Measurements from ENCODE around the gene HMSD. TPM values are rescaled to one million over a fixed set of nuclear protein-coding genes. Genes with fewer than 3 reads are reported as not detected.

HMSD gene
- total RNA-seq, 1 donor from 2014 or later, result 0.26 TPM

DNA sequence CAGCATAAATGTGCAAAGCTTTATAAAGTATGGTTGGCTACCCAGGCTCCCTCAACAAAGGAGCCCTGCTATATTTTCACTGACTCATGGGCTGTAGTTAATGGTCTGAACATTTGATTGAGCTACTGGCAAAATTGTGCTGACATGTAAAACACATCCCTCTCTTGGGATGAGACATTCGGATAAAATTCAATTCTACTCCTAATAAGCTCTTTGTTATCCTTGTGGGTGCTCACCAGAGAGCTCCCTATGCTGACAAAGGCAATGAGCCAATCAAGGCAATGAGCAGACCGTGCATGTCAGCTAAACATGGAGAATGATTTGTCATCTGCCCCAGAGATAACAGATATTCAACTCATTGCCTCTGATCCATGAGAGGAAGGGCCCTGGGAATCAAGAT lies 48.5 kb downstream of the HMSD start:
- Histone ChIP-seq H3K36me3 (ENCODE audit: control insufficient read depth, insufficient read depth, low read length) (no peaks in the 10 kb centered on the region), H3K4me3 (ENCODE audit: low read depth, low read length) (no peak overlapping the region), H3K27me3 (ENCODE audit: control insufficient read depth, insufficient read depth, low read length) (no peaks in the 10 kb centered on the region)
- FAIRE-seq, result peak; percentile 55
- DNase-seq (ENCODE audit: low read depth), result peak; percentile 46
- TF ChIP-seq, protein P1, sequence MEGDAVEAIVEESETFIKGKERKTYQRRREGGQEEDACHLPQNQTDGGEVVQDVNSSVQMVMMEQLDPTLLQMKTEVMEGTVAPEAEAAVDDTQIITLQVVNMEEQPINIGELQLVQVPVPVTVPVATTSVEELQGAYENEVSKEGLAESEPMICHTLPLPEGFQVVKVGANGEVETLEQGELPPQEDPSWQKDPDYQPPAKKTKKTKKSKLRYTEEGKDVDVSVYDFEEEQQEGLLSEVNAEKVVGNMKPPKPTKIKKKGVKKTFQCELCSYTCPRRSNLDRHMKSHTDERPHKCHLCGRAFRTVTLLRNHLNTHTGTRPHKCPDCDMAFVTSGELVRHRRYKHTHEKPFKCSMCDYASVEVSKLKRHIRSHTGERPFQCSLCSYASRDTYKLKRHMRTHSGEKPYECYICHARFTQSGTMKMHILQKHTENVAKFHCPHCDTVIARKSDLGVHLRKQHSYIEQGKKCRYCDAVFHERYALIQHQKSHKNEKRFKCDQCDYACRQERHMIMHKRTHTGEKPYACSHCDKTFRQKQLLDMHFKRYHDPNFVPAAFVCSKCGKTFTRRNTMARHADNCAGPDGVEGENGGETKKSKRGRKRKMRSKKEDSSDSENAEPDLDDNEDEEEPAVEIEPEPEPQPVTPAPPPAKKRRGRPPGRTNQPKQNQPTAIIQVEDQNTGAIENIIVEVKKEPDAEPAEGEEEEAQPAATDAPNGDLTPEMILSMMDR (IDR thresholded peaks at IDR 0.05; ENCODE audit: insufficient read depth, low read length, severe bottlenecking), result no peak

DNA sequence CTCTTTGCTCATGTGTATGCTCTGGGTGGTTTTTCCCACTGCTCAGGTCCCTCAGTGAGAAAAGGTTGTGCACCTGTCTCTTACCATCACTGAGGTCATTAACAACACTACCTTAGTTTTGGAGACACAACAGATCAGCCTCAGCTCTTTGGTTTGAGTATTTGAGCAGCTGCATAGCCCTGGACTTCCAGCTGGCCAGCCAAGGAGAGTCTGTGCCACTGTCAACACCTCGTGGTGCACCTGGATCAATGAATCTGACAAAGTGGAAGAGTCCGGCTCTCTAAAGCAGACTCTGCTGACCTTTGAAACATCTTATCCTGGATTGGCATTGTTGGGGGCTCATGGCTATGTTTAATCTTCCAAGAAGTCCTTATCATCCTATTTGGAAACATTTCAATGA lies 50.8 kb downstream of the HMSD start:
- Histone ChIP-seq H3K4me3 (ENCODE audit: low read depth, low read length) (no peak overlapping the region), H3K27me3 (ENCODE audit: control insufficient read depth, insufficient read depth, low read length) (no peaks in the 10 kb centered on the region), H3K36me3 (ENCODE audit: control insufficient read depth, insufficient read depth, low read length) (no peaks in the 10 kb centered on the region)
- FAIRE-seq (peak; percentile 75), DNase-seq (ENCODE audit: low read depth) (no peak)
- TF ChIP-seq, protein P1 (IDR thresholded peaks at IDR 0.05; ENCODE audit: insufficient read depth, low read length, severe bottlenecking), result no peak

DNA sequence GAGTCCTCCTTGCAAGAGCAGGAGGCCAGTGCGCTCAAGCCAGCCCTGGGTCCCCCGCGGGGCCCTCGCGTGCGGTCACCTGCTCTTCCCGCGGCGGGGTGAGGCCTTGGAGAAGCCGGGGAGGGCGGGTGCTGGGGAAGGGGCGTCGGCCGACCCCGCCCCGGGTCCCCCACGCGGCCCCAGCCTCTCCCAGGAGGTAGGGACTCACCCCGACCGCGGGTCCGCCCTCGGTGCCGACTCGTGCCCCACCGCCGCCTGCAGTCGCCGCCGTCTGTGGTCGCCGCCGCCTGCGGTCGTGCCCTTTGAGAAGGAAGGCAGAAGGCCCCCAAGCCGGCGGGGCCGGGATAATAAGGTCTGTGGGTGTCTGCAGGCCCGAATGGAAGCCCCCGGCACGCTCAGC lies 53.5 kb downstream of the HMSD start:
- TF ChIP-seq, protein P1 (IDR thresholded peaks at IDR 0.05; ENCODE audit: insufficient read depth, low read length, severe bottlenecking), result no peak
- DNase-seq (ENCODE audit: low read depth) (no peak), FAIRE-seq (no peak)
- Histone ChIP-seq H3K36me3 (ENCODE audit: control insufficient read depth, insufficient read depth, low read length) (no peaks in the 10 kb centered on the region), H3K4me3 (ENCODE audit: low read depth, low read length) (no peak overlapping the region), H3K27me3 (ENCODE audit: control insufficient read depth, insufficient read depth, low read length) (no peaks in the 10 kb centered on the region)

DNA sequence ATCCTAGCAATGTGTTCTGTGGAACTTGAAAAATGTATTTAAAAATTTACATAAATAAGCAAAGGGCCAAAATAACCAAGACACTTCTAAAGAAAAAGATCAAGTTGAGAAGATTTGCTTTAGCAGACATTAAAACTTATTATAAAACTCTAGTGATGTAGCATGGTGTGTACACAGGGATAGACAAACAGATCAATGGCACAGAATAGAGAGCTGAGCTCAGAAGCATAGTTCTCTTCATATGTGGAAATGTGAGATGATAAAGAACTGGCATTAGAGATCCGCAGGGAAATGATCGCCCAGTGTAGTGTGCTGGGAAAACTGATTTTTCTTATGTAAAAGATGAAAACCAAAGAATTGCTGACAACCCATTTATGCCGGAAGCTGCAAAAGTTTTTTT lies 60.2 kb downstream of the HMSD start:
- Histone ChIP-seq H3K4me3 (ENCODE audit: low read depth, low read length) (no peak overlapping the region), H3K27me3 (ENCODE audit: control insufficient read depth, insufficient read depth, low read length) (no peaks in the 10 kb centered on the region), H3K36me3 (ENCODE audit: control insufficient read depth, insufficient read depth, low read length) (no peaks in the 10 kb centered on the region)
- TF ChIP-seq, protein P1 (IDR thresholded peaks at IDR 0.05; ENCODE audit: insufficient read depth, low read length, severe bottlenecking), result no peak
- DNase-seq (ENCODE audit: low read depth), result no peak
- no peak for FAIRE-seq

Other genes starting within 250 kb of the HMSD start
- gene SERPINB11, start 246.3 kb upstream of the HMSD start, total RNA-seq, result 1.6 and 9.5 TPM in 2 replicates
- gene SERPINB7, start 173.9 kb upstream of the HMSD start, total RNA-seq, result 25.0 and 46.6 TPM in 2 replicates
- gene SERPINB2, start 61.6 kb upstream of the HMSD start, total RNA-seq, result 50.5 and 64.6 TPM in 2 replicates
- under 0.01 and 0.79 TPM in 2 replicates for gene SERPINB10, start 41.3 kb upstream of the HMSD start, total RNA-seq
- 27.9 and 64.8 TPM in 2 replicates for gene SERPINB8, start 20.8 kb downstream of the HMSD start, total RNA-seq
- not detected in 2 replicates for gene LINC00305, start 199.8 kb downstream of the HMSD start, total RNA-seq

Data from bronchial epithelial cell (primary cell).